GM18867 (cell line): ENCODE data around the gene MPDZ.

Source experiments
- ATAC-seq: cut with Tn5 transposase; IDR thresholded peaks from one replicate; pipeline ENCODE4 v1.9.1; 2021; ENCODE audit warnings: mild to moderate bottlenecking, moderate library complexity; ENCODE audit not compliant: unreplicated experiment

Gene MPDZ

GRCh38 chr9:13090628-13091027, 188.9 kb downstream of the MPDZ start:
- ATAC-seq, result no peak

GRCh38 chr9:13089666-13090065, 189.8 kb downstream of the MPDZ start:
- ATAC-seq, result no peak

- peak; percentile 64 for ATAC-seq
Observed at GRCh38 chr9:13088720-13089427, 190.6 kb downstream of the MPDZ start.

GRCh38 chr9:13083963-13084528, 195.4 kb downstream of the MPDZ start:
- no peak for ATAC-seq

GRCh38 chr9:13083366-13083765, 196.1 kb downstream of the MPDZ start:
- no peak for ATAC-seq

- ATAC-seq, result no peak
Observed at GRCh38 chr9:13082796-13083195, 196.7 kb downstream of the MPDZ start.

- ATAC-seq, result no peak
Observed at GRCh38 chr9:13078164-13078563, 201.3 kb downstream of the MPDZ start.

GRCh38 chr9:13076616-13077015, 202.9 kb downstream of the MPDZ start:
- no peak for ATAC-seq

- ATAC-seq, result no peak
Observed at GRCh38 chr9:13071921-13072320, 207.6 kb downstream of the MPDZ start.

GRCh38 chr9:13070612-13071595, 208.6 kb downstream of the MPDZ start:
- no peak for ATAC-seq

GRCh38 chr9:13069498-13069897, 210.0 kb downstream of the MPDZ start:
- no peak for ATAC-seq

GRCh38 chr9:13064676-13065075, 214.8 kb downstream of the MPDZ start:
- no peak for ATAC-seq

- ATAC-seq, result no peak
Observed at GRCh38 chr9:13063880-13064459, 215.5 kb downstream of the MPDZ start.

GRCh38 chr9:13061390-13061789, 218.1 kb downstream of the MPDZ start:
- ATAC-seq, result no peak
